ENCODE data around the gene AKT3.
"Not testable (repeated sequence)": the region's sequence is repeated elsewhere in the genome, so short reads cannot be mapped to it uniquely, and the experiment has no call there.

Gene AKT3

DNA sequence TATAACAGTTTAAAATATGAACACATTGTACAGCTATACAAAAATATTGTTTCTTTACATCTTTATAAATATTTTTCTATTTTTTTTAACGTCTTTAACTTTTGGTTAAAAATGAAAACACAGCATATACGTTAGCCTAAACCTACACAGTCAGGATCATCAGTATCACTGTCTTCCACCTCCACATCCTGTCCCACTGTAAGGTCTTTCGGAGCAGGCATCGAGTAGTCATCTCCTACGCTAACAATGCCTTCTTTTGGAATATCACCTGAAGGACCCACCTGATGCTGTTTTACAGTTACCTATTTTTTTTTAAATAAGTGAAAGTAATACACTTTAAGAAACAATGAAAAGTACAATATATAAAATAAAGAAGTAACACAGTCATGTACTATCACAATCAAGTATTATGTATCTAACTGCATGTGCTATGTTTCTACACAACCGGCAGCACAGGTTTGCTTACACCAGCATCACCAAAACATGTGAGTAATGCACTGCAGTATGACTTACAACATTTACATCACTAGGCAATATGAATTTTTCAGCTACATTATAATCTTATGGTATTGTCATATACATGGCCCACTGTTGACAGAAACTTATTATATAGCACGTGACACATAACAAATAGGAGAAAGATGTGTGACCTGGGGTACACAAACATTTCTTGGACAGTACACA, 254.4 kb downstream of the AKT3 start:
- Histone ChIP-seq H3K9ac (ENCODE audit: low read length) (no peak overlapping the region), H3K36me3 (ENCODE audit: control insufficient read depth, low read depth, low read length) (no peaks in the 10 kb centered on the region), H3K4me1 (ENCODE audit: control insufficient read depth, low read depth, low read length) (no peaks in the 10 kb centered on the region), H3K27me3 (ENCODE audit: control insufficient read depth, insufficient read depth, low read length) (no peaks in the 10 kb centered on the region), H3K27ac (ENCODE audit: low read length) (no peak overlapping the region), H3K4me3 (ENCODE audit: low read length) (no peak overlapping the region), H3K9me3 (ENCODE audit: control insufficient read depth, low read depth, low read length) (no peaks in the 10 kb centered on the region)

DNA sequence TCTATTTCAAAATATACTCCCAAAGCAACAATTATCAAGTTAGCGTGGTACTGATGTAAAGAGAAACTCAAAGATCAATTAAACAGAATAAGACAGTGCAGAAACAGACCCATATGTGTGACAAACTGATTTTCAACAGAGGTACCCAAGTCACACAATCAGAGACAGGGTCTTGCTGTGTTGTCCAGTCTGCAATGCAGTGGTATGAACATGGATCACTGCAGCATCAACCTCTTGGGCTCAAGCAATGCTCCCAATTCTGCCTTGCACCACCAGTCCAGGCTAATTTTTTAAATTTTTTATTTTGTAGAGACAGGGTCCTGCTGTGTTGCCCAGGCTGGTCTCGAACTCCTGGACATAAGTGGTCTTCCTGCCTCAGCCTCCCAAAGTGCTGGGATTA, 255.6 kb downstream of the AKT3 start:
- Histone ChIP-seq H3K9me3 (ENCODE audit: control insufficient read depth, low read depth, low read length) (no peaks in the 10 kb centered on the region), H3K36me3 (ENCODE audit: control insufficient read depth, low read depth, low read length) (no peaks in the 10 kb centered on the region), H3K4me1 (ENCODE audit: control insufficient read depth, low read depth, low read length) (no peaks in the 10 kb centered on the region), H3K9ac (ENCODE audit: low read length) (no peak overlapping the region), H3K4me3 (ENCODE audit: low read length) (no peak overlapping the region), H3K27me3 (ENCODE audit: control insufficient read depth, insufficient read depth, low read length) (no peaks in the 10 kb centered on the region), H3K27ac (ENCODE audit: low read length) (no peak overlapping the region)

DNA sequence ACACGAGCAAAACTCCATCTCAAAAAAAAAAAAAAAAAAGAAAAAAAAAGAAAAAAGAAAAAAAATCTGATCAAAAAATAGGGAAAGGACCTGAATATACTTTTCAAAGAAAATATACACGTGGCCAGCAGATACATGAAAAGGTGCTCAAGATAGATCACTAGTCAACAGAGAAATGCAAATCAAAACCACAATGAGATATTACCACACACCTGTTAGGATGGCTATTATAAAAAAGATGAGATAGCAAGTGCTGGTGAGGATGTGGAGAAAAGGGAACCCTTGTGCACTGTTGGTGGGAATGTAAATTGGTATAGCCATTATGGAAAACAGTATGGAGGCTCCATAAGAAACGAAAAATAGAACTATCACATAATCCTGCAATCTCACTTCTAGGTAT, 260.8 kb downstream of the AKT3 start:
- not testable (repeated sequence) for H3K4me1 ChIP-seq (ENCODE audit: control insufficient read depth, low read depth, low read length); H3K9ac ChIP-seq (ENCODE audit: low read length)

DNA sequence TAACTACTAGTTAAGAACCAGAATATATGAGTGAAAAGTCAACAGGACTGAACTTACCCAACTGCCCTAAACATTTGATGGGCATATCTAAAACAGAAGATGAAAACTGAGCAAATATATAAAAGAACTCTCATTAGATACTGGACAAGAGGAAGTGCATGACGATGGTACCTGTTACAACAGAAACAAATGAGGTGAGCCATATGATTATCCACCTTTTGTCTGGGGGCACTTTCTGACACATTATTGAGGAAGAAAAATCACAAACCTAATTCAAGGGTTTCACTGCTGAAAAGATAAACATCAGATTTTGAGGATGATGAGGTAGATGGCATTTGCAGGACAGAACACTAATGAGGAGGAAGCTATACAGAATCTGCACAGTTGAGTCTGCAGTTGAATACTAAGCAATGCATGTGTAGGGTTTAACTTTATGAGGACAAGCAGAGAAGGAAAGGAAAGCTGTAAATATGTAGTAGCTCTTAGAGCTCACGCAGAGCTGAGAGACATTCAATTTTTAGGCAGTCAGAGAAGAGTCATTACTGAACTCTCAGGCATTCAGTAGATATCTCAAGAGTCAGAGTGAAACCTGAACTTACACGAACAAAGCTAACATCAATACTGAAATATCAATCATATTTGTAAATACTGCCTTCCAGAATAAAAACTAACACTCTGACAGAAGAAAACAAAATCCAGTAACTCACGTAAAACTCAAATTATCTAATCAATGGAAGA, 262.1 kb downstream of the AKT3 start:
- H3K9ac ChIP-seq (ENCODE audit: low read length), result no peak overlapping the region
- H3K27me3 ChIP-seq (ENCODE audit: control insufficient read depth, insufficient read depth, low read length), result no peaks in the 10 kb centered on the region
- no peaks in the 10 kb centered on the region for H3K4me1 ChIP-seq (ENCODE audit: control insufficient read depth, low read depth, low read length)
- H3K9me3 ChIP-seq (ENCODE audit: control insufficient read depth, low read depth, low read length), result no peaks in the 10 kb centered on the region
- no peak overlapping the region for H3K4me3 ChIP-seq (ENCODE audit: low read length)
- H3K27ac ChIP-seq (ENCODE audit: low read length), result no peak overlapping the region
- H3K36me3 ChIP-seq (ENCODE audit: control insufficient read depth, low read depth, low read length), result no peaks in the 10 kb centered on the region

More for the DNA sequence above, 260.8 kb downstream of the AKT3 start:
- not testable (repeated sequence) for H3K9me3 ChIP-seq (ENCODE audit: control insufficient read depth, low read depth, low read length); H3K27me3 ChIP-seq (ENCODE audit: control insufficient read depth, insufficient read depth, low read length); H3K4me3 ChIP-seq (ENCODE audit: low read length); H3K27ac ChIP-seq (ENCODE audit: low read length); H3K36me3 ChIP-seq (ENCODE audit: control insufficient read depth, low read depth, low read length)

DNA sequence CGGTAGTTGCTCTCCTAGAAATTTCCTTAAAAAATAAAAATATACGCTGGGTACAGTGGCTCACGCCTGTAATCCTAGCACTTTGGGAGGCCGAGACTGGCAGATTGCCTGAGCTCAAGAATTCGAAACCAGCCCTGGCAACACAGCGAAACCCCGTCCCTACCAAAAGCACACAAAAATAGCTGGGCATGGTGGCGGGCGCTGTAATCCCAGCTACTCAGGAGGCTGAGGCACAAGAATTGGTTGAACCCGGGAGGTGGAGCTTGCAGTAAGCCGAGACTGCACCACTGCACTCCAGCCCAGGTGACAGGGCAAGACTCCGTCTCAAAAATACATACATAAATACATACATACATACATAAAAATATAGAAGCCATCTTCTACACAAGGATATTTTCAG, 262.8 kb downstream of the AKT3 start:
- Histone ChIP-seq H3K9ac (ENCODE audit: low read length) (no peak overlapping the region), H3K9me3 (ENCODE audit: control insufficient read depth, low read depth, low read length) (peaks cover 1% of the 10 kb centered on the region), H3K36me3 (ENCODE audit: control insufficient read depth, low read depth, low read length) (no peaks in the 10 kb centered on the region), H3K27me3 (ENCODE audit: control insufficient read depth, insufficient read depth, low read length) (no peaks in the 10 kb centered on the region), H3K27ac (ENCODE audit: low read length) (no peak overlapping the region), H3K4me1 (ENCODE audit: control insufficient read depth, low read depth, low read length) (no peaks in the 10 kb centered on the region), H3K4me3 (ENCODE audit: low read length) (no peak overlapping the region)

DNA sequence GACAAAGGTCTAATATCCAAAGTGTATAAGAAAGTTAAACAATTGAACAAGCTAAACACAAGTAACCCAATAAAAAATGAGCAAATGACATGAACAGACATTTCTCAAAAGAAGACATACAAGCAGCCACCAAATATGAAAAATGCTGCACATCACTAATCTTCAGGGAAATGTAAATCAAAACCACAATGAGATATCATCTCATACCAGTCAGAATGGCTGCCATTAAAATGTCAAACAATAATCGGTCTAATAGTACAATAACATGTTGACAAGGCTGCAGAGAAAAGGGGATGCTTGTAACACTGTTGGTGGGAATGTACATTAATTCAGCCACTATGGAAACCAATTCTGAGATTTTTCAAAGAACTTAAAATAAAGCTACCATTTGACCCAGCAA, 264.1 kb downstream of the AKT3 start:
- Histone ChIP-seq H3K4me3 (ENCODE audit: low read length) (no peak overlapping the region), H3K36me3 (ENCODE audit: control insufficient read depth, low read depth, low read length) (no peaks in the 10 kb centered on the region), H3K9ac (ENCODE audit: low read length) (no peak overlapping the region), H3K9me3 (ENCODE audit: control insufficient read depth, low read depth, low read length) (peaks cover 3% of the 10 kb centered on the region), H3K27me3 (ENCODE audit: control insufficient read depth, insufficient read depth, low read length) (no peaks in the 10 kb centered on the region), H3K27ac (ENCODE audit: low read length) (no peak overlapping the region), H3K4me1 (ENCODE audit: control insufficient read depth, low read depth, low read length) (no peaks in the 10 kb centered on the region)

DNA sequence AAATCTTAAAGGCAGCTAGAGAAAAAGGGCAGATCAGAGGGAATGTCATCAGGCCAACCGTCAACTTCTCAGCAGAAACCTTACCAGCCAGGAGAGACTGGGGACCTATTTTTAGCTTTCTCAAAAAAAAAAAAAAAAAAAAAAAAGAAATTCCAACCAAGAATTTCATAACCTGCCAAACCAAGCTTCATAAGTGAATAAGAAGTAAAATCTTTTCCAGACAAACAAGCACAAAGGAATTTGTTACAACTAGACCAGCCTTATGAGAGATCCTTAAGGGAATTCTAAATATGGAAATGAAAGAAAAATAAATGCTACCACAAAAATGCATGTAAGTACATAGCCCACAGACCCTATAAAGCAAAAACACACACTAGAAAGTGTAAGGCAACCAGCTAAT, 267.7 kb downstream of the AKT3 start:
- no peaks in the 10 kb centered on the region for H3K36me3 ChIP-seq (ENCODE audit: control insufficient read depth, low read depth, low read length)
- H3K4me1 ChIP-seq (ENCODE audit: control insufficient read depth, low read depth, low read length), result no peaks in the 10 kb centered on the region
- H3K4me3 ChIP-seq (ENCODE audit: low read length), result no peak overlapping the region
- H3K9me3 ChIP-seq (ENCODE audit: control insufficient read depth, low read depth, low read length), result peaks cover 3% of the 10 kb centered on the region
- no peak overlapping the region for H3K27ac ChIP-seq (ENCODE audit: low read length)
- H3K9ac ChIP-seq (ENCODE audit: low read length), result no peak overlapping the region
- no peaks in the 10 kb centered on the region for H3K27me3 ChIP-seq (ENCODE audit: control insufficient read depth, insufficient read depth, low read length)

DNA sequence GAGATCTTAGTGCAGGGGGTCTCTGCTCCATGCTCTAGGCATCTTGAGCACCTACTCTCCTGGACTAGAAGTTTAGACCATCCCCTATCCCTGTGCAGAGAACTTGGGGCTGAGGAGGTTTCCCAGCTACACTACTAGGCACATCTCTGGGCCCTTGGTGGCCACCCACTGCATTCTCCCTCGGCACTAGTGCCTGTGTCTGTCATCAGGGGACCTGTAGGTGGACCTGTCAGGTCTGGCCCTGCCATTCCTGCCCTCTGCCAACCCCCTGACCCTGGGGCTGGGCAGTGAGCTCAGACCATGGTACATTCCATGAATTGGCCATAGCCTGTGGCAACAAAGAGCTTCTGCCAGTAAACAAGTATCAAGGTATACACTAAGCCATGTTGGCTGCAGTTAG, 269.1 kb downstream of the AKT3 start:
- H3K9me3 ChIP-seq (ENCODE audit: control insufficient read depth, low read depth, low read length), result peaks cover 3% of the 10 kb centered on the region
- H3K4me1 ChIP-seq (ENCODE audit: control insufficient read depth, low read depth, low read length), result no peaks in the 10 kb centered on the region
- no peaks in the 10 kb centered on the region for H3K36me3 ChIP-seq (ENCODE audit: control insufficient read depth, low read depth, low read length)
- no peak overlapping the region for H3K27ac ChIP-seq (ENCODE audit: low read length)
- no peaks in the 10 kb centered on the region for H3K27me3 ChIP-seq (ENCODE audit: control insufficient read depth, insufficient read depth, low read length)
- H3K4me3 ChIP-seq (ENCODE audit: low read length), result no peak overlapping the region
- no peak overlapping the region for H3K9ac ChIP-seq (ENCODE audit: low read length)

DNA sequence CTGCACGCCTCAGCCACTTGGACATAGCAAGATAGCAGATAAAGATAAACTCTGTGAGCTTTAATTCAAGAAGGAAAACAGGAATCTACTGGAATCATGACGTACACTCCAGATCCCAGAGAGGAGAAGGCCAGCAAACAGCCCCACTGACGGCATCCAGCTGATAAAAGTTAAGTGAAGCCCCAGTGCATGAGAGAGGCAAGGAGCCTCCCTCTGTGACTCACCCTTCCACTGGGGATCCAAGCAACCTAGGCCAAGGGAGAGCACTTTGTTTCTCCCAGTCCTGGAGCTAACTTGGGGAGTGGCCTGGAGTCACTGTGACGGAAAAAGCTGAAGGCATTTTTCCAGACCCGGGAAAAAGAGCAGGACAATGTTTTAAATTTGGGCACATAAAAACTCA, 270.0 kb downstream of the AKT3 start:
- Histone ChIP-seq H3K9me3 (ENCODE audit: control insufficient read depth, low read depth, low read length) (peaks cover 3% of the 10 kb centered on the region), H3K36me3 (ENCODE audit: control insufficient read depth, low read depth, low read length) (no peaks in the 10 kb centered on the region), H3K4me1 (ENCODE audit: control insufficient read depth, low read depth, low read length) (no peaks in the 10 kb centered on the region), H3K27ac (ENCODE audit: low read length) (no peak overlapping the region), H3K27me3 (ENCODE audit: control insufficient read depth, insufficient read depth, low read length) (no peaks in the 10 kb centered on the region), H3K9ac (ENCODE audit: low read length) (no peak overlapping the region), H3K4me3 (ENCODE audit: low read length) (no peak overlapping the region)

DNA sequence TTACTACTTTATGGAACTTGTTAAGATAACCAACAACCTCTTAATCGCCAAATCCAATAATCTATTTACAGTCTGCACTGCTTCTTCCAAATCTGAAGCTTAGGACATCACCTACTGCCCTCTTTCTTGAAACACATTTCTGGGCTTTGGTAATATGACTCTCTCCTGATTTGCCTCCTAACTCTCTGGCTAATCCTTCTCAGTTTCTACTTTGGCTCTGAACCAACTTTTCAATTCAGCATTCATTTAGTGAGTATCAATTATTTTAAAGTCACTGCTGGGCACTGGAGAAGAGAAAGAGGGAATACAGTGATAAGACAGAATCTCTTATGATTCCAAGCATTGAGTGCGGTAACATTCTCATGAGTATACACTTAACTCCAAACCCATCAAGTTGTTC, 275.0 kb downstream of the AKT3 start:
- no peak overlapping the region for H3K27ac ChIP-seq (ENCODE audit: low read length)

DNA sequence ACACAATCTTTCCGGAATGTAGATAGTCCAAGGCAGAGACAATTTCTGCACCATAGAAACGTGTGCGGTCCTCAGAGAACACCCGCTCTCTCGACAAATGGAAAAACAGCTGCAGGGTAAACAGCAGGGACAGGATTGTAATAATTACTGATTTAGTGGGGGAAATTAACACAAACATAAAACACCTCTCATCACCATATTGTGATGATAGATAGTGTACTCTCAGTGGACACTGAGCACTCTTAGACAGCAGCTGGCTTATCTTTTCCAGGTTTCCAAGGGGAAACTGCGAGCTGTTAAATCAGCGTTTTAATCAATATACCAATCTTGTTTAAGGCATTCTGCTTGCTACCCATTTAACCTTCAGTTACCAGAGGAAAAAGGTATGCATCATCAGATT, 277.1 kb downstream of the AKT3 start:
- Histone ChIP-seq H3K27me3 (ENCODE audit: control insufficient read depth, insufficient read depth, low read length) (no peaks in the 10 kb centered on the region), H3K36me3 (ENCODE audit: control insufficient read depth, low read depth, low read length) (no peaks in the 10 kb centered on the region), H3K9me3 (ENCODE audit: control insufficient read depth, low read depth, low read length) (no peaks in the 10 kb centered on the region), H3K9ac (ENCODE audit: low read length) (no peak overlapping the region), H3K27ac (ENCODE audit: low read length) (no peak overlapping the region), H3K4me3 (ENCODE audit: low read length) (no peak overlapping the region), H3K4me1 (ENCODE audit: control insufficient read depth, low read depth, low read length) (no peaks in the 10 kb centered on the region)

More for the DNA sequence above, 275.0 kb downstream of the AKT3 start:
- H3K36me3 ChIP-seq (ENCODE audit: control insufficient read depth, low read depth, low read length), result no peaks in the 10 kb centered on the region
- H3K4me1 ChIP-seq (ENCODE audit: control insufficient read depth, low read depth, low read length), result no peaks in the 10 kb centered on the region
- no peak overlapping the region for H3K4me3 ChIP-seq (ENCODE audit: low read length)
- no peaks in the 10 kb centered on the region for H3K9me3 ChIP-seq (ENCODE audit: control insufficient read depth, low read depth, low read length)
- H3K27me3 ChIP-seq (ENCODE audit: control insufficient read depth, insufficient read depth, low read length), result no peaks in the 10 kb centered on the region
- H3K9ac ChIP-seq (ENCODE audit: low read length), result no peak overlapping the region

DNA sequence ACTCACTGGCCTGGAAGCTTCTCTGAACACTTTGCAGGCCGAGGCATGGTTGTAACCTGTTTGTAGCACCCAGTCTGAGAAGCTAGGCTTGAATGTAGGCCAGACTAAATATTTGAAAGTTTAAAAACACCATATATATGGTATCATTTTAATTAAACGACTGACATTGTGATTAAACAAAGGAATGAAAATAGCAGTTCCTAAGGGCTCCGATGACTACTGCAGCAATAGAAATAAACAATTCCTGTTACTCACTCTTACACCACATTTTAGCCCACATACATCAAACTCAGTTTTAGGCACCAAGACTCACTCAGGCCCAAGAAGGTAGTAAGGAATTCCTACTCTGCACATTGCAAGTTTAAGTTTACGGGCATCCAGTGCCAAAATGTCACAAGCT, 281.2 kb downstream of the AKT3 start:
- Histone ChIP-seq H3K9ac (ENCODE audit: low read length) (no peak overlapping the region), H3K27me3 (ENCODE audit: control insufficient read depth, insufficient read depth, low read length) (no peaks in the 10 kb centered on the region), H3K36me3 (ENCODE audit: control insufficient read depth, low read depth, low read length) (no peaks in the 10 kb centered on the region), H3K27ac (ENCODE audit: low read length) (no peak overlapping the region), H3K4me3 (ENCODE audit: low read length) (no peak overlapping the region), H3K9me3 (ENCODE audit: control insufficient read depth, low read depth, low read length) (no peaks in the 10 kb centered on the region), H3K4me1 (ENCODE audit: control insufficient read depth, low read depth, low read length) (no peaks in the 10 kb centered on the region)
